Hepatocyte (in vitro differentiated cells): ENCODE results near the gene HES5. TPM values are rescaled to one million over a fixed set of nuclear protein-coding genes. Genes with fewer than 3 reads are reported as not detected.

ENCODE experiments used
- DNase-seq: peaks from one replicate; pipeline ENCODE4 v3.0.0-alpha.2; 2016; ENCODE audit warnings: low spot score
- H2AFZ ChIP-seq: fragments of 200-600 bp; sonication (generic); 2 replicates; pipeline ENCODE4 v1.6.0; 2016; ENCODE audit warnings: antibody characterized with exemption, mild to moderate bottlenecking
- H3K27ac ChIP-seq: fragments of 200-600 bp; sonication (generic); 2 replicates; pipeline ENCODE4 v1.5.1; 2016; ENCODE audit warnings: mild to moderate bottlenecking
- H3K27me3 ChIP-seq: fragments of 200-600 bp; sonication (generic); 2 replicates; pipeline ENCODE4 v1.6.1; 2016
- H3K36me3 ChIP-seq: fragments of 200-600 bp; sonication (generic); replicated peaks from 2 replicates; pipeline ENCODE4 v1.5.1; 2016; ENCODE audit warnings: low read depth; ENCODE audit not compliant: insufficient read depth
- H3K4me1 ChIP-seq: fragments of 200-600 bp; sonication (generic); 2 replicates; pipeline ENCODE4 v1.5.1; 2016; ENCODE audit warnings: mild to moderate bottlenecking, moderate library complexity; ENCODE audit not compliant: insufficient read depth
- H3K4me2 ChIP-seq: fragments of 200-600 bp; sonication (generic); 2 replicates; pipeline ENCODE4 v1.6.0; 2016
- H3K4me3 ChIP-seq: fragments of 200-600 bp; sonication (generic); 2 replicates; pipeline ENCODE4 v1.5.1; 2016; ENCODE audit warnings: mild to moderate bottlenecking
- H3K79me2 ChIP-seq: fragments of 200-600 bp; sonication (generic); 2 replicates; pipeline ENCODE4 v1.6.0; 2017; ENCODE audit warnings: mild to moderate bottlenecking
- H3K9me2 ChIP-seq: fragments of 200-600 bp; sonication (generic); replicated peaks from 2 replicates; pipeline ENCODE4 v1.6.0; 2017; ENCODE audit warnings: mild to moderate bottlenecking; ENCODE audit not compliant: insufficient read depth
- H3K9me3 ChIP-seq: fragments of 200-600 bp; sonication (generic); 2 replicates; pipeline ENCODE4 v1.5.1; 2016; ENCODE audit warnings: low read depth, mild to moderate bottlenecking
- H4K20me1 ChIP-seq: fragments of 200-600 bp; sonication (generic); 2 replicates; pipeline ENCODE4 v1.6.0; 2016; ENCODE audit warnings: mild to moderate bottlenecking; ENCODE audit not compliant: insufficient read depth, poor library complexity, severe bottlenecking
- EZH2 ChIP-seq: fragments of 200-600 bp; sonication (generic); IDR thresholded peaks from 2 replicates; pipeline ENCODE4 v1.6.1; 2016; ENCODE audit warnings: antibody characterized with exemption, mild to moderate bottlenecking, borderline replicate concordance
- EZH2phosphoT487 ChIP-seq: fragments of 200-600 bp; sonication (generic); IDR thresholded peaks from one replicate; pipeline ENCODE4 v1.6.1; 2018; ENCODE audit warnings: antibody characterized with exemption, mild to moderate bottlenecking, low read depth, moderate library complexity; ENCODE audit not compliant: unreplicated experiment, severe bottlenecking
- WGBS: methylation state at CpG from one replicate; pipeline ENCODE4 v1.1.6; 2016; ENCODE audit warnings: low lambda C conversion rate; ENCODE audit errors: missing lambda C conversion rate; 5-methylcytosine and 5-hydroxymethylcytosine counted together
- polyA plus RNA-seq: library from polyadenylated mRNA; unstranded; fragments of >200 nt; fragmentation: Nextera tagmentation; extraction: Ambion mirVana; gene quantifications from 2 replicates; pipeline ENCODE4 v1.2.1, GENCODE V29; 2016
- total RNA-seq: library from RNA; depleted of rRNA; stranded (reverse); fragments of >200 nt; gene quantifications from 2 replicates; pipeline ENCODE4 v1.2.3, GENCODE V29; 2014
- TF ChIP-seq, protein P1 (sequence below): fragments of 200-600 bp; sonication (generic); IDR thresholded peaks from 2 replicates; pipeline ENCODE4 v1.5.1; 2016; ENCODE audit warnings: antibody characterized with exemption, mild to moderate bottlenecking; ENCODE audit not compliant: poor library complexity

HES5 gene
- total and polyA plus RNA-seq, 2 experiments from 2014 or later = 1.0 TPM; not detected in 1

DNA sequence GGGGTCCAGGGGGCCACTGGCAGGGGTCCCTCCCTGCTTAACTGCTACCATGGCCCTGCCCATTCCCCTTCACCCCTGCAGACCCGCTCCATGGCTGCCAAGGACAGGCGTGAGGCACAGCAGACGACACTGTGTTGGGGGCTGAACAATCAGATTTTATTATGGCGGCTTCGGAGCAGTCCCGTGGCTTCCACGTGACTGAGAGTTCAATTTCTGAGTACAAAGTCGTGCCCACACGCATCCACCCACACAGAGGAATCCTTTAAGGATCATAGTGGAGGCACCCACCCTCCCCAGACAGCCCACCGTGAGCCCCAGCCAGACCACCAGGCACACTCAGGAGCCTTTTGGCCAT lies 1.5 kb downstream of the HES5 start:
- H2AFZ ChIP-seq = no peak overlapping the region
- peaks cover 25% of the 10 kb centered on the region for H3K4me1 ChIP-seq
- peak overlapping the region; percentile 72 for H3K4me2 ChIP-seq
- no peaks in the 10 kb centered on the region for H3K9me2 ChIP-seq
- H3K27me3 ChIP-seq = peaks cover 43% of the 10 kb centered on the region
- no peaks in the 10 kb centered on the region for H3K36me3 ChIP-seq
- H3K79me2 ChIP-seq = peaks cover 24% of the 10 kb centered on the region
- no peak for DNase-seq
- H4K20me1 ChIP-seq = peaks cover 24% of the 10 kb centered on the region
- H3K27ac ChIP-seq = no peak overlapping the region
- TF ChIP-seq, protein P1, sequence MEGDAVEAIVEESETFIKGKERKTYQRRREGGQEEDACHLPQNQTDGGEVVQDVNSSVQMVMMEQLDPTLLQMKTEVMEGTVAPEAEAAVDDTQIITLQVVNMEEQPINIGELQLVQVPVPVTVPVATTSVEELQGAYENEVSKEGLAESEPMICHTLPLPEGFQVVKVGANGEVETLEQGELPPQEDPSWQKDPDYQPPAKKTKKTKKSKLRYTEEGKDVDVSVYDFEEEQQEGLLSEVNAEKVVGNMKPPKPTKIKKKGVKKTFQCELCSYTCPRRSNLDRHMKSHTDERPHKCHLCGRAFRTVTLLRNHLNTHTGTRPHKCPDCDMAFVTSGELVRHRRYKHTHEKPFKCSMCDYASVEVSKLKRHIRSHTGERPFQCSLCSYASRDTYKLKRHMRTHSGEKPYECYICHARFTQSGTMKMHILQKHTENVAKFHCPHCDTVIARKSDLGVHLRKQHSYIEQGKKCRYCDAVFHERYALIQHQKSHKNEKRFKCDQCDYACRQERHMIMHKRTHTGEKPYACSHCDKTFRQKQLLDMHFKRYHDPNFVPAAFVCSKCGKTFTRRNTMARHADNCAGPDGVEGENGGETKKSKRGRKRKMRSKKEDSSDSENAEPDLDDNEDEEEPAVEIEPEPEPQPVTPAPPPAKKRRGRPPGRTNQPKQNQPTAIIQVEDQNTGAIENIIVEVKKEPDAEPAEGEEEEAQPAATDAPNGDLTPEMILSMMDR = no peak
- TF ChIP-seq EZH2phosphoT487 (no peak), EZH2 (no peak)
- H3K4me3 ChIP-seq = no peak overlapping the region
- H3K9me3 ChIP-seq = no peaks in the 10 kb centered on the region
- 70% methylated on average over 10 of the region's 10 CpGs for WGBS

- DNase-seq = no peak
- TF ChIP-seq EZH2 (no peak), EZH2phosphoT487 (no peak)
- TF ChIP-seq, protein P1 = no peak
- H3K4me2 ChIP-seq = no peak overlapping the region
- H2AFZ ChIP-seq = no peak overlapping the region
- H3K36me3 ChIP-seq = no peaks in the 10 kb centered on the region
- H3K4me3 ChIP-seq = no peak overlapping the region
- H4K20me1 ChIP-seq = peaks cover 29% of the 10 kb centered on the region
- peaks cover 30% of the 10 kb centered on the region for H3K79me2 ChIP-seq
- peaks cover 43% of the 10 kb centered on the region for H3K27me3 ChIP-seq
- no peaks in the 10 kb centered on the region for H3K9me3 ChIP-seq
- H3K4me1 ChIP-seq = peaks cover 27% of the 10 kb centered on the region
- 86% methylated on average over 11 of the region's 12 CpGs for WGBS
- H3K9me2 ChIP-seq = no peaks in the 10 kb centered on the region
- no peak overlapping the region for H3K27ac ChIP-seq
These were observed 2.0 kb downstream of the HES5 start for GRCh38 chr1:2528016-2528415.

DNA sequence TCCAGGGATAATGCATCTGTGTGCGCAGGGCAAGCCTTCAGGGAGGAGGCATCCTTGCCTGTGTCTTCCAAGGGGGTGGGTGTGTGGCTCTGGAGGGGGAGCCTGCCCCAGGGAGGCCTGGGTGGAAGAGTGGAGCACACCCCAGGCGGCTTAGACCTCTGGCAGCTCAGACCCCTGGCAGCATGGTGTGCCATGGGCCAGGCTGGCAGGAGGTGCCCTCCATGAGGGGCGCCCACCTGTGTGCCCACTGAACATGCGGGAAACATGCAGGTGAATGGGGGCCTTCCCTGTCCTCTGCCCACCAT lies 2.6 kb downstream of the HES5 start:
- H3K36me3 ChIP-seq = no peaks in the 10 kb centered on the region
- H3K4me3 ChIP-seq = no peak overlapping the region
- peaks cover 35% of the 10 kb centered on the region for H4K20me1 ChIP-seq
- no peak overlapping the region for H2AFZ ChIP-seq
- TF ChIP-seq, protein P1 = no peak
- TF ChIP-seq EZH2 (no peak), EZH2phosphoT487 (no peak)
- DNase-seq = no peak
- H3K9me2 ChIP-seq = no peaks in the 10 kb centered on the region
- H3K27me3 ChIP-seq = peaks cover 40% of the 10 kb centered on the region
- no peaks in the 10 kb centered on the region for H3K9me3 ChIP-seq
- H3K27ac ChIP-seq = no peak overlapping the region
- peaks cover 35% of the 10 kb centered on the region for H3K79me2 ChIP-seq
- H3K4me1 ChIP-seq = peaks cover 27% of the 10 kb centered on the region
- no peak overlapping the region for H3K4me2 ChIP-seq
- WGBS = 89% methylated on average over 4 of the region's 4 CpGs
